ENCODE results near the gene IGSF3.
A peak's percentile ranks its signal among the peaks of the same experiment; 100 is the strongest.
"Not testable (repeated sequence)": the region's sequence is repeated elsewhere in the genome, so short reads cannot be mapped to it uniquely, and the experiment has no call there.

The IGSF3 gene

DNA sequence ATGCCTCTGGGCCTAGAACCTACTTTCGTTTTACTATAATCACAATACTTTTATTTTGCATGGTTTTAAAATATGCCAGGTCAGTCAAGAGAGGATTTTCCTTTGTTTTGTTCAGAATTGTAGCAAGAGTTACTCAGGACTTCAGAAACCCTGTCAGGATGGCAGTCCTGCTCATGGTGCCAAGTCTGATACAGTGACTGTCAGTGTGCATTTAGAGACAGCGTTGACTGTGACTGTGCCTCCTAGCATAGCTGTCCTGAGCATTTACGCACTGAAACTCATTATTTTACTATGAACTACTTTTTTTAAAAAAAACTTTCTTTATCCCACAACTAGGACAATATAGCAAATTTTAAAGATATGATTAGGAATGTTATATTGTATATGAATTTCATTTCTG is 73.6 kb downstream of the IGSF3 start:
- DNase-seq: not testable (repeated sequence)

DNA sequence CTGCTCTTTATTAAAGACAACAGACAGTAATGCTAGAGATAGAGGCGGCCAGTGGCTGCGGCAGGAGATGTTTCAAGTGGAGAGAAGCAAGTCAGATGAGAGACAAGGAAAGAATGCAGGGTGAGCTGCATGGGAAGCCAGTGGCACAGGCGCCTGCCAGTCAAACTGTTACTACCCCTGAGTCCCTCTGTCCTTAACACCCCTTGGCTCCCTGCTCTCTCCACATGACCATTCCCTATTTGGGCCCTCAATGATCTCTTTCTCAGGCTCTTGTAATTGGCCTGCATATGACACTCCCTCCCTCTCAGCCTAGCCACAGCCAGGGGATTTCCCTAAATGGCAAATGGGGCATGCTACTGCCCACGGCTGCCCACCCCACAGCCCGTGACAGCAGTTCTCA is 74.1 kb downstream of the IGSF3 start:
- not testable (repeated sequence) for DNase-seq

DNA sequence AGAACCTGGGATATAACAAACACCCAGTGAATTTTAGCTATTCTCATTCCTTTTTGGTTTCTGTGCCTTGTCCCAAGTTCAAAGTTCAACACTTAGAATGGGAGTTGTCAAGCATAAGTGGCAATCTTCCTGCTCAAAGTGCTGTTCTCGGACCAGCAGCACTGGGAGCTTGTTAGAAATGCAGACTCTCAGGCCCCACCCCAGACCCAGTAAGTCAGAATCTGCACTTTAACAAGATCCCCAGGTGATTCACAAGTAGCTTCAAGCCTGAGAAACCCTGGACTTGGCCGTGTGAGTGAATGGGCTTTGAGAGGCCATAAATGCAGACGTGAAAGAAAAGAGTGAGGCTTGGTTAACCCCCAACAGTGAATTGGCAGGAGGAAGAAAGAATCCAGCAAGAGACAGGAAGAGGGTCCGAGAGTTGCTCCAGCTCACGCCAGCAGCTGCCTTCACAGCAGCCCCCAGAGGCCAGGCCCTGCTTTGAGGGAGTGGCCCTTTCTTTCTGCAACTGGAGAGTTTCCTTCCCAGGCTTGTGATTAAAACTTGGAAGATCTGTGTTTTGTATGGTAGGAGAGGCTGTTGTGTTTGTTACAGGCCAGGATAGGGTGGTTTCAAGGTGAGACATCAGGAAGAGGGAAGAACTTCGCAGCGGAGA is 75.5 kb downstream of the IGSF3 start:
- DNase-seq: not testable (repeated sequence)

DNA sequence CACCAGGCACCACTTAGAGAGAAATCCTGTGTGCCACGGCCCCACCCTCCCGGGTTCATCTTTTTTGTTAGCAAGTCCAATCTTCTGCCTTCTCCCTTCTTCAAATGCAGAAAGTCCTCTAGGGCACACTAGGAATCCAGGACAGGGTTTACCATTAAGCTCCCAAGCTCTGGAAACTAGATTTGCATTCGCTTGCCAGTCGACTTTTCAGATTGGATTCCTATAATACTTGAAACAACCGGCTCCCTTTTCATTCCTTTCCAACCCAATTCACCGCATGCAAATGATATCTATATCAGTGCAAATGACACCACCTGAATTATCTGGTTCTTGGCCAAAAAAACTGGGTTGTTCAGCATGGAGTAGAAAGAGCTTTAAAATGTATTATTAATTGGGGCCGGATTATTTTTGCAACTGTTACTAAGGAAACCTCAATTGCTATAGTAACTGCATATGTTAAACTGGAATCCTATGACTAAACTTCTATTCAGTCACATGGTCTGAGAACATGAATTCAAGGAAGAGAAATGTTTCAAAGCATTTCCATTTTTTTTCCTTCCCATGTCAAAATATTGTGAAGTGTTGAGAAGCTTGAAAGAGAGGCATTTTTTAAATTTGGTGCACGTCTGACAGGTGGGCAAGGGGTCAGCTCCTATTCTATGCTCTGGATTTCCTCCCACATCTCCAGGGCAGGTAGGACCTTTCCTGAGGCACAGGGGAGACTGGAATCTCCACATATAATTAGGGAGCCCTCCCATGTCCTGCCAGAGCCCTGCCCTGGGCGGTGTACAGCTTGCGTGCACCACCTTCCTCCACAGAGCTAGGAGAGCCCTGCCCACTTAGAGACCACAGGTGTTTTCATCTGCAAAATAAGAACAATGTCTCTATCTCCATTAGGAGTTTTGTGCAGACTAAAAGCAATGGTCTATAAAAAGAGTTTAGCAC is 76.3 kb downstream of the IGSF3 start:
- DNase-seq: not testable (repeated sequence)

DNA sequence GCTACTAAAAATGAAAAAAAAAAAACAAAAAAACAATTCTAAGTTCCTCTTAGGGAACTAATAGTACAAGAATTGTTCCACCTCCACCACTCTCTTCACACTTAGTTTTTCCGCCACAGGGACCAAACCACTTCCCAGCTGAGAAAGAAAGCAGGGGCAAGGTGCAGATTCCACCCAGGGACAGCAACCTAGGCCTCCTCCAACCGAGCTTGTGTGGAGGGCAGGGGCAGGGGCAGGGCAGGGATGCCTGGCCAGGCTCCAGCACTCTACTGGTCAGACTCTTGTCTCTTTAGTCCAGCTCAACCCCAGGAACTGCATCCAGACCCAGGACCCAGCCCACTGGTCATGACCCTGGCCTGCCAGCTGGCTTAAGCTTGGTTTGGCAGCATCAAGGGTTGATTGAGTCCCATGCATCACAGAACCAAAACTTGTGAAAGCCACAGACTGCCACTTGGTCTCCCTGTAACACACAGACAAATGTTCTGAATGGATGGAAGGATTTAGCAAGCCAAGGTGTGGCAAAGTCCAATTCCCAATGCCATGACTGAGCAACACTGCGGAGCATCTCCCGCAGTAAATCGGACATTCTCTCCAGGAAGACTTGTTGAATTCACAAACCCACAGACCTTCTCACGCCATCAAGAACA is 77.1 kb downstream of the IGSF3 start:
- not testable (repeated sequence) for DNase-seq

DNA sequence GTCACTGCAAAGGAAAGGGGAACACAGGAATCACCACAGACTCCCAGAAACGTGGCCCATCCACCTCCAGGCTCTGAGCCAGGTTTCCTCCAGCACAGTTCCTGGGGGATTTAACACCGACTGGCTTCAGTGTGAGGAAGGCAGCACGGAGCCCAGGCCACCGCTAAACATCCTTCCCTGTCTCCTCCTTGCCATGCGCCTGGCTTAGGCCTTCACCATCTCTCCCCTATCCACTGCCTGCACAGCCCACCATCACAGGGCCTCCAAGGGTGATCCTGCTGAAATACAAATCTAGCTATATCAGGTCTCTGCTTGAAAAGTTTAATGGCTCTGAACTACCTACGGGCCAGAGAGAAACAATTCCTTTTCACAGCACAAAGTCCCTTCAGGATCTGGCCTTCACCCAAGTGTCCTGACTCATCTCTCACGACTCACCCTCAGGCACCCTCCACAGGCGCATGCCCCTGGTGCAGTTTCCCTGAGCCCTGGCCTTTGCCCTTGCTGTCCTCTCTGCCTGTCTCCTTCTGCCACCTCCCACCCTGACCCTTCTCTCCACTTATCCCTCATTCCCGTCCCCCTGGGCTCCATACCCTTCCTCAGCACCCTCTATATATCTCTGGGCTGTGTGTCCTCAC is 78.3 kb downstream of the IGSF3 start:
- not testable (repeated sequence) for DNase-seq

DNA sequence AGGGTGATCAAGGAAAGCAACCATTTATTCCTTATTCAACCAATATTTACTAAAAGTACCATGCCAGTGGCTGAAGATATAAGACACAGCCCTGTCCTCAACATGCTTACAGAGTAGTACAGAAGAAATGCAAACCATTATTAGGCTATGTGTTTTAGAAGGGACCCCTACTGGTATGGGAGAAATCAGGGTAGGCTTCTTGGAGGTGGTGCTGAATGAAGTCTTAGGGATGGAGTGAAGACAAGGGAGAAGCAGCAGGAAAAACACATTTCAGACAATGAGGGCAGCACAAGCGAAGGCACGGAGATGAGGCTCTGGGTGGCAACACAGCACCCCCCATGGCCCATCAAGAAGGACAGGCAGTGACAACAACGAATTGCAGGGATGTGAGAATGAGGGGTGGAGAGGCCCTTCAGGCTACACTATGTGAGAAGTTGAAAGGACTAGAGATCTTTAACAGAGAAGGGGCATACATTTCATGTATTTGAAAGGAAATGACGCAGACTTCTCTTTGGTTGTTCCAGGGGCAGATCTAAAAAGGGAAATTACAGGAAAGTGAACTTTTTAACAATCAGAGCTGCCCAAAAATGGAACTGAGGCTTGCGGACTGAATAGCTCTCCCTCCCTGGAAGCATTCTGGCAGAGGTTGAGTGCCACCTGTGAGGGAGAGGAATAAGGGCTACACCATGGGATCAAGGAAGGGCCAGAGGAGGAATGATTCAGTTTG is 79.9 kb downstream of the IGSF3 start:
- DNase-seq: no peak

DNA sequence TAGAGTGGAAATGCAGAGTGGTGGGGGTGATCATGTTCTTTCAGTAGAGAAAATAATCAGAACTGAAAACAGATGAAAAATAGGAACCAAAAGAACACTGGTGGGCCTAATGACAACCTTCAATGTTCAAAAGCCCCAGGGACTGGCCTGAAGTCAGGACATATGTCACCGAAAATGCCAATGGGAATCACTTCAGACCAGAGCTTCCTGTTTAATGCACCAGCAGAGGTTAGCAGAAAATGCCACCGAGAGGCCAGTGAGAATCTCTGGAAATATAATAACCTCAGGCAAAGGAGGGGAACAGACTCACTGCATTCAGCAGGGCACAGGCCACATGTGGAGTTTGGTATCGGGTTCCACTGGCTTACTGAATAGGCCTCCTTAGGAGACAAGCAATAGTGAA is 80.8 kb downstream of the IGSF3 start:
- no peak for DNase-seq

DNA sequence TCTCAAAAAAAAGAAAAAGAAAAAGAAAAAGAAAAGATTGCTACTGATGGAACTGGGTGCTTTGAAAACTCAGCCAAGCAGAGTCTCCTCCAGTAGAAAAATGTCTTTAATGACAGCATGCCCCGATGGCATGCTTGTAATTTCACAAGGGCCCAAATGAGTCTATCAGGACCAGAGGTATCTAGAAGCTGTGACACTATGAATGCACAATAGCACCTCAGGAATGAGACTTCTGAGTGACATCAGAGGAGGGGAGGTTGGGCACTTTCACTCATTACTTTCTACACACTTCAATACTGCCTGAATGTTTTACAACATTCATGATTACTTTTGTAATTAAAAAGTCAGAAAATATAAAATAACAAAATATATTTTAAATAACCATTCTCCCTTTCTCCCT is 81.6 kb downstream of the IGSF3 start:
- no peak for DNase-seq

DNA sequence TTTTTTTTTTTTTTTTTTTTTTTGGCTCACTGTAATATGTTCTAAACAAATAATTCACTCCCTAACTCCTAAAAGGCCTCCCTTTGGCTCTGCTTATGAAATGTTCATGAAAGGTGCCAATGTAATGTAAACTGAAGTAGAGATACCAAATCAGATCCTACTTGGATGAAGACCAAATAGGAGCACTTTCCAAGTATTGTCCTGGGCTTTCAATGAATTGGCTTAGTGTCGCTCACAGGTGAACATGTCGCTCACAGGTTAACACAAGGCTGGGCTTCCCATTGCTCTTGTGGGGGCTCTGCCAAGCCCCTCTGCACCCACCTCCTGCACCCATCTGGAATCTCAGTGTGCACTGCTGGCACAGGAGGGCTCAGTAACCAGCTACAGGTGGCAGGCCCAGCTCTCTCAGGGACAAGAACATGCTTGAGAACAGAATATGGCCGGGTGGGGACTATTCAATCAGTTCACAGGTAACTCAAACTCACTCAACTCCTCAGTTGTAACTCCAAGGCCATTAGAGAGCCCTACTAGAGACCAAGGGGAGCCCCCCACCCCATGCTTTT is 86.1 kb downstream of the IGSF3 start:
- no peak for DNase-seq

DNA sequence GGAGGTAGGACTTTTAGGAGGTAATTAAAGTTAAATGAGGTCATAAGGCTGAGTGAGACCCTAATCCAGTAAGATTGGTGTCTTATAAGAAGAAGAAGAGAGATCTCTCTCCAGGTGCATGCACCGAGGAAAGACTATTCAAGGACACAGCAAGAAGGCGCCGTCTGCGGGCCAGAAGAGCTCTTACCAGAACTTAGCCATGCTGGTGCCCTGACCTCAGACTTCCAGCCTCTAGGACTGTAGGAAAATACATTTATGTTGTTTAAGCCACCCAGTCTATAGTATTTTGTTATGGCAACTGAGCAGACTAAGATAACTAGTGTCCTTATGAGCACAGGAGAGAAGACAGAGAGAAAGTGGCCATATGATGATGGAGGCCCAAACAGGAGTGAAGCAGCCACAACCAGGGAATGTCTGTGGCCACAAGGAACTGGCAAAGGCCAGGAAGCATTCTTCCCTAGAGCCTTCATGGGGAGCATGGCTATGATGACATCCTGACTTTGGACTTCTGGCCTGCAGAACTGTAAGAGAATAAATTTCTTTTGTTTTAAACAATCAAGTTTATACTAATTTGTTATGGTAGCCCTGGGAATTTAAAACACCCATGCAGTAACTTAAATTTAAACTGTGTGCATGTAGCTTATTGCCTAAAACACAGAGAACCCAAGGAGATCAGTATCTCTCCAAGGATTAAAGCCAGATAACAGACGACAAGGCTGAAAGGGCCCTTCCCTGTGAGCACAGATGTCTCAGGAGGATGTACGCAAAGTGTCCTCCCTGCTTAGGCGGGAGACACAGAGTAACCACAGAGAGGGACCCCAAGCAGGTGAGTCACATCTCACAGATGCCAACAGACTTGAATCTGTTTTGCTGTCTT is 86.8 kb downstream of the IGSF3 start:
- no peak for DNase-seq

DNA sequence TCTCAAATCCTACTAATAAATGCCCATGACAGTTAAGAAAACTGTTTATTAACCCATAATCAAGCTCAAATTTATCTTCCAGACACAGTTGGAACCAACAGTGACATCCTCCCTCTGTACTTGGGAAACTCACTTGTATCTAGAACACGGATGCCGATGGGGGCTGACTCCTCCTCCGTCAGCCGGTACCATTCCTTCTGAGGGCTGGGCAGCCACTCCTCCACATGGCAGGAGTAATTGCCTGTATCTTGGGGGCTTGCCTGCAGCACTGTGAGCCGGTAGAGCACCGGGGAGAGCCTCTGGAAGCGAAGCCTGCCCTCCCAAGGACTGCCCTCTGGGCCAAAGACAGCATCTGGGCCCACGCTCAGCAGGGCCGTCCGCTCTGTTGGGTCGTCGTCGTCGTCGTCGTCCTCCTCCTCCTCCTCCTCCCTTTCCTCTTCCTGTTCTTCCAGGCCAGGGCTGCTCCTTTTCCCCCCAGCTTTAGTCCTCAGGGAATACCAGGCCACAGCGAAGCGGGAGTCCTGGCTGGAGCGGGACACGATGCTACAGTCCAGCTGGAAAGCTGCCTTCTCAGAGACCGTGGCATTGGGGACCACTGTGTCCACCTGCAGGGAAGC is 88.2 kb downstream of the IGSF3 start:
- no peak for DNase-seq

DNA sequence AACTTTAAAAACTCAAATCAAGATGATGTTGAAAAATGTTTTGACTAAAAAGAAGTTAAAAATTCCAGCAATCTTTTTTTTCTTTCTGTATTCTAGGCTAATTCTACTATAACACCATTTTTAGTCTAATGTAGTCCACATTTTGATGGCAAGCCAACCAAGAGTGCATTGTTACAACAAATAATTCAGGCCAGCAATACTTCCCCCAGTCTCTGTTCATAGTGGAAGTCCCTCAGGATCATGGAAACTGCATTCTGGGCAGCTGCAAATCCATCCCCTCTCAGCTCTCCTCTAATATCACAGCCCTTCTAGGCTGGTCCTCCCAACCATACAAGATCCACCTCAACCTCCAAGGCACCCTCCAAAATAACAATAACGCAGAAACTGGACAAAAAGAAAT is 89.0 kb downstream of the IGSF3 start:
- no peak for DNase-seq

DNA sequence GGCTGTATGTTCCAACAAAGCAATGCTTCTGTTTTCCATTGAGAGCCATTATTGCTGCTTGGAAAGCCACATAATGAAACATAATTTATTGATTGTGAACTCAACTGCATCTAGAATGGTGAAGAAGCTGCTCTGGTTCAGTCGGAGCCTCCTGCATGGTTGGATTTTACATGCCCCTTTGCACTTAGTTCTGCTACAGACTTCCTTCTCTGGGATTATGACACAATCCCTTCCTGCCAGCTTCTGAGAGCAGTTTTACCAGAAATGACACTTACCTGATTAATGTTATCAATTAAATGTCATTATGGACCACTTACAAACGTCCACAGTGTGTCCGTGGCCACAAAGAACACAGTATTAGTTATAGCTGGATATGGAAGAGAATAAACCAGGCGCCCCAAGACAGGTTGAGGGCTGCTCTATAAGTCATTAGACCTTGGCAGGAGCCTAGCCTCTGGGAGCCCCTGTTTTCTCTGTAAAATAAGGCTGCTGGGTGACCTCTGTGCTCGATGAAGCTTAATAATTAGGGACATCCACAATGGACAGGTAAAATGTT is 89.7 kb downstream of the IGSF3 start:
- no peak for DNase-seq

DNA sequence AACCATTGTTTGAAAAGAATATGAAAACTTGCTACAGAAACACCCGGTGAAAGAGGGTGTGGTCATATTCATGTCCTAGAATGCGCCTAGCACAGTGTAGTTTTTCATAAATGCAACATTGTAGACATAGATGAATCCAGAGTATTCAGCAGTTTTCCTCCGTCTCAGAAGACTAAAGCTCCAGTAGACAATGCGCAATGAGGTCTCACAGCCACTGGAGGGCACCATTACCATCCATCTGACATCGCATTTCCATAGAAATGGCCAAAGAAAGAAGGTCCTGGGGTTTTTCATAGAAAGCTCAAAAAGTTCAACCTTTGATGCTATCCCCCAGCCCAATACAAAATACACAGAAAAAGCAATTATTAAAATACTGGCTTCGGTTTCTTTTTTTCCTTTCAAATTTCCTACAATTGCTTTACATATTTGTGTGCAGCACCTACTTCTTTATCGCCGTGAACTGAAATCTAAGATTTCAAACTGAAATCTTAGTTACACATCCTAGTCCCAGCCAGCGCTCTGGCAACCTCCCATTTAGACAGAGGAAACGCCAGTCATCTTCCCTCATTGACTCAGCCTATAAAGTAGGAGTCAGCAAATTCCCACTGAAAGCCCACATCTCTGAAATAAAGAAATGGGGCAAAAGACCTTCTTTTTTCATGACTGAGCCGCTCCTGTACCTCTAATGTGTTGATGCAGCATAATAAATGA is 92.8 kb downstream of the IGSF3 start:
- DNase-seq: peak; percentile 50 to 69

DNA sequence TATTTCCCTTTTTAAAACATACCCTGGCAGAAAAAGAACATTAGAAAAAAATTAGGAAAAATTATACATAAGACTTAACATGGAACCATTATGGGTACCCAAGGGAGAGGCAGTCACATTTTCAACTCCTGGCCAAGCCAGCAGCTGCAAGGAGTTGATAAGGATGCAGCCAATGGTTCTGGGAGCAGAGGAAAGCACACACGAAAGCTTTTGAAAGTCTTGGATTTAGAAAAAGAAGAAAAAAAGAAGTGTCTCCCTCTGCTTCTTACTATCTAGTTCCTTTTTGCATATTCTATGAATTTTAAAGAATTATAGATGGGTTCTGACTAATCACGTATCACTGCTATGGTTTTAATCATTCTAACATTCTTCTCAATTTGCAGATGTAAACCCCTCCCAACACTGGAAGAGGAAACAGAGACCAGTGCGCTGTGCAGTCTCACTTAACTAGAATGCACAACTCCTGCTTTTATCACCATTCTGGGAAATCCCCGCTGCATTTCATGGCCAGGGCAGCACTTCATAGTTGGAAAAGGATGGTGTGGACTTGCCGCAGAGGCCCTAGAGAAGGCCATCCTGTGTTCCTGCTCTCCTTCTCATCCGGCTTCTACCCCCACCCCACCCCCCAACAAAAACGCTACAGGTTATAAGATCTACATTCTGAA is 94.0 kb downstream of the IGSF3 start:
- DNase-seq: no peak

DNA sequence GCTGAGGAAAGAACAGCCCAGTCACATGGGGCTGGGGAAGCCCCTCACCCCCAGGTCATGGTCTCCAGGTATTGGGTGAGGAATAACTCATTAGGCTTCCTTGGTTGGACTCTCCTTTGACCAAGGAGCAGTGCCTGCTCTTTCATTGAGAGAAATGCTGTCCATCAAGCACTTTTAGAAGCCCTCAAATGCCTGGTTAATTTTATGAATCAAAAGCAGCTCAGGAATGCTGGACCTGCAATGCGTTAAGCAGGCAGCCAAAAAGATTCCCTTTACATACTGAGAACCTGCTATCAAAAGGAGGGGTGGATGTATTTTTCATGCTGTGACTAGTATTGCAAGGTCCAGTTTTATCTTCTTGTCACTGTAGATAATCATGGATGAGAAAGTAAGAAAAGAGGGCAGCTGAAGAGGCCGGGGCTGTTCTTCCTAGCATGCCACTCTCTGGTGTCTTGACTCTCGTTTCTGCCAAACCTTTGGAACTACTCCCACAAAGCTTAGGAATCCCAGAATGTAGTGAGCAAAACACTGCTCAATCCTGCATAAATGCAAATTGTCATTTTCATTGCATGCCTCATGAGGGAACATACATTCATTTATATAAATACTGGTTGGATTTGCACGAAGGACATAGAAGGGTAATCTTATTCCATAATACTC is 94.6 kb downstream of the IGSF3 start:
- no peak for DNase-seq

DNA sequence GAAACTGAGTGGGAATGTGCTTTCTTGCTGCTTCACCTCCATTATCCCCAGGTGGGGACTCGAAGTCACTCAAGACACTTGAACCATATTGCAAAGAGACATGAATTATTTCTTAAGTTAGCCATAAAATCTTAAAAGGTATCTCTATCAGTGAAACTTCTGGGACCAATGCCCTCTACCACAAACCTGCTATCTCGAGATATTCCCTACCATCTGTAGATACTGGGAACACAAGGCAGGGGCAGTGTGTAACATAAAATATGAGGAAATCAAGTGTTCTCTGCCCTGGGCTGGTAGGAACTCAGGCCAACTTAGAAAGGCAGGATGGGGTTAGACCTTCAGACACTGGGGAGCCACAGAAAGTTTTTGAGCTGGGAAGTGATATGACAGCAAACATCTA is 95.4 kb downstream of the IGSF3 start:
- DNase-seq: no peak
